Muscle of leg (tissue), 11 donors: ENCODE results near the gene STX8. TPM values are rescaled to one million over a fixed set of nuclear protein-coding genes. Genes with fewer than 3 reads are reported as not detected.
A peak's percentile ranks its signal among the peaks of the same experiment; 100 is the strongest.

Source experiments
- DNase-seq: peaks from one replicate; pipeline ENCODE4 v3.0.0; 2013
- H3K27ac ChIP-seq: one replicate; pipeline ENCODE4 v1.5.1; 2013; ENCODE audit warnings: mild to moderate bottlenecking, low read length, control low read depth
- H3K27me3 ChIP-seq: one replicate; pipeline ENCODE4 v1.6.1; 2013; ENCODE audit warnings: low read length; ENCODE audit not compliant: control insufficient read depth, insufficient read depth
- H3K36me3 ChIP-seq: one replicate; pipeline ENCODE4 v1.6.1; 2013; ENCODE audit warnings: low read length; ENCODE audit not compliant: control insufficient read depth, insufficient read depth
- H3K4me1 ChIP-seq: one replicate; pipeline ENCODE4 v1.6.1; 2013; ENCODE audit warnings: low read length; ENCODE audit not compliant: control insufficient read depth, insufficient read depth
- H3K4me3 ChIP-seq: one replicate; pipeline ENCODE4 v1.5.1; 2013; ENCODE audit warnings: low read length, control low read depth
- H3K9me3 ChIP-seq: replicated peaks from 2 replicates; pipeline ENCODE4 v1.6.1; 2013; ENCODE audit warnings: low read depth, low read length; ENCODE audit not compliant: control insufficient read depth
- WGBS: methylation state at CpG from one replicate; pipeline ENCODE4 v1.1.5; 2013; ENCODE audit warnings: missing lambda C conversion rate; ENCODE audit not compliant: insufficient coverage; 5-methylcytosine and 5-hydroxymethylcytosine counted together
- polyA plus RNA-seq, 8 donors: library from polyadenylated mRNA; unstranded; fragments of 120-200 nt; gene quantifications; one replicate each; pipeline versions ENCODE4 v1.2.1 to v1.2.3, GENCODE V29; 2013; ENCODE audit warnings: inconsistent platforms in 1 of 8, low replicate concordance in 1 of 8; ENCODE audit not compliant: insufficient read length in 8 of 8, insufficient read depth in 1 of 8
- total RNA-seq: library from RNA; stranded (reverse); fragments of 120-200 nt; gene quantifications from one replicate; pipeline ENCODE4 v1.2.4, GENCODE V29; 2013

Gene STX8
- total and polyA plus RNA-seq, 9 donors: 39.1 to 68.8 (median 46.2) TPM

- WGBS: 48% methylated on average over 11 of the region's 16 CpGs
- H3K27me3 ChIP-seq: peaks cover 6% of the 10 kb centered on the region
- peak overlapping the region; percentile 59 for H3K27ac ChIP-seq
- no peak overlapping the region for H3K4me3 ChIP-seq
- no peaks in the 10 kb centered on the region for H3K9me3 ChIP-seq
- no peaks in the 10 kb centered on the region for H3K36me3 ChIP-seq
- H3K4me1 ChIP-seq: peaks cover 26% of the 10 kb centered on the region
- DNase-seq: peak; percentile 95
Observed at GRCh38 chr17:9228408-9229159, 347.0 kb downstream of the STX8 start.

GRCh38 chr17:9227819-9228407, 347.7 kb downstream of the STX8 start:
- peaks cover 20% of the 10 kb centered on the region for H3K4me1 ChIP-seq
- H3K27me3 ChIP-seq: peaks cover 2% of the 10 kb centered on the region
- H3K9me3 ChIP-seq: no peaks in the 10 kb centered on the region
- peak overlapping the region; percentile 59 for H3K27ac ChIP-seq
- no peak for DNase-seq
- H3K36me3 ChIP-seq: no peaks in the 10 kb centered on the region
- WGBS: 74% methylated on average over 13 of the region's 13 CpGs
- H3K4me3 ChIP-seq: no peak overlapping the region

- H3K4me3 ChIP-seq: no peak overlapping the region
- H3K4me1 ChIP-seq: peaks cover 10% of the 10 kb centered on the region
- no peak overlapping the region for H3K27ac ChIP-seq
- no peaks in the 10 kb centered on the region for H3K27me3 ChIP-seq
- WGBS: 41% methylated on average over 12 of the region's 14 CpGs
- no peak for DNase-seq
- no peaks in the 10 kb centered on the region for H3K9me3 ChIP-seq
- no peaks in the 10 kb centered on the region for H3K36me3 ChIP-seq
Observed at GRCh38 chr17:9226794-9227135, 348.9 kb downstream of the STX8 start.

DNA sequence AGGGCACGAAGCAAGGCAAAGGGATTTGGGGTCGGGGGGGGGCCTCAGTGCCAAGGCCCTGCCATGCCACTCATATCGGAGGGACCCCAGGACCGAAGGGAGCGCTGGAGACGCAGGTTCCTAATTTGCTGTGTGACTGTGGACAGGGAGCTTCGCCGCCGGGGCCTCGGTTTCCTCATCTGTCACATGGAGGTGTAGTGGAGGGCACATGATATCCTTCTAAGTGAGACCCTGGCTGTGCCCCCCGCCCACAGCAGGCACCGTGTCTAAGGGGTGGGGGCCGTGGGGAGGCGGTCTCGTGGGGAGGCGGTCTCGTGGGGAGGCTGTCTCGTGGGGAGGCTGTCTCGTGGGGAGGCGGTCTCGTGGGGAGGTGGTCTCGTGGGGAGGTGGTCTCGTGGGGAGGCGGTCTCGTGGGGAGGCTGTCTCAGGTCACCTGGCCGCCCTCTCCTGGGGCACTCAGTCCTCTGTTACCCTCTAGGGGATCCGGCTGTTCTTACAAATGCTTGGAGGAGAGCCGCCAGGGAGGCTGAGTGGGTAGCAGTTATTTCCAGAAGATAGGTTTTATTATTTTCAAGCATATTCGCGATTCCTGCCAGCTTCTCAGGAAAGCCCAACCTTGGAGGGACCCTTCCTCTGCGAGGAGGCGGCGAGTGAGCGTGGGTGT, 349.4 kb downstream of the STX8 start:
- WGBS: 82% methylated on average over 14 of the region's 34 CpGs
- no peak for DNase-seq

GRCh38 chr17:9225305-9226101, 350.1 kb downstream of the STX8 start:
- Histone ChIP-seq H3K27me3 (no peaks in the 10 kb centered on the region), H3K4me1 (peaks cover 10% of the 10 kb centered on the region), H3K4me3 (no peak overlapping the region), H3K27ac (no peak overlapping the region), H3K9me3 (no peaks in the 10 kb centered on the region), H3K36me3 (no peaks in the 10 kb centered on the region)
- no peak for DNase-seq
- 40% methylated on average over 16 of the region's 32 CpGs for WGBS

More for the DNA sequence above, 349.4 kb downstream of the STX8 start:
- Histone ChIP-seq H3K4me3 (no peak overlapping the region), H3K27ac (no peak overlapping the region), H3K36me3 (no peaks in the 10 kb centered on the region), H3K4me1 (peaks cover 10% of the 10 kb centered on the region), H3K27me3 (no peaks in the 10 kb centered on the region), H3K9me3 (no peaks in the 10 kb centered on the region)

- Histone ChIP-seq H3K4me3 (no peak overlapping the region), H3K36me3 (no peaks in the 10 kb centered on the region), H3K4me1 (peaks cover 10% of the 10 kb centered on the region), H3K27me3 (no peaks in the 10 kb centered on the region), H3K27ac (no peak overlapping the region), H3K9me3 (no peaks in the 10 kb centered on the region)
- no peak for DNase-seq
- 97% methylated on average over 4 of the region's 7 CpGs for WGBS
Observed at GRCh38 chr17:9224485-9224884, 351.1 kb downstream of the STX8 start.

DNA sequence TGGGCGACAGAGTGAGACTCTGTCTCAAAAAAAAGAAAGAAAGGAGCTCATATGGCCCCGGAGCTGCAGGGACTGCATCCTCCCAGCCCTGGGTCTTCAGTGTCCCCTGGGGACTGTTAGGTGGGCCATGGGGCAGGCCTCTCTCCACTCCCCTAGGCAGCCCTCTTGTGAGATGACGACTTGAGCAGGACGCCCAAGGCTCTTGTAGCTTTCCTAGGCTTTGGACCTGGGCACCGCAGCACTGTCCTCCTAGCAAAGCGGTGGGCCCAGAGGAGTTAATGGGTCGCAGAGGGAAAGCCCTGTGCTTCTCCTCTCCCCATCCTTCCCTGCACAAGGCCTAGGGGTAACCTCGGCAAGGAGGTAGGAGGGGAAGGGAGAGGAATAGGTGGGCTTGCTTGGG, 352.1 kb downstream of the STX8 start:
- no peaks in the 10 kb centered on the region for H3K36me3 ChIP-seq
- H3K27me3 ChIP-seq: no peaks in the 10 kb centered on the region
- WGBS: 33% methylated on average over 1 of the region's 8 CpGs
- H3K4me3 ChIP-seq: no peak overlapping the region
- peaks cover 12% of the 10 kb centered on the region for H3K4me1 ChIP-seq
- no peak for DNase-seq
- H3K9me3 ChIP-seq: no peaks in the 10 kb centered on the region
- H3K27ac ChIP-seq: no peak overlapping the region

DNA sequence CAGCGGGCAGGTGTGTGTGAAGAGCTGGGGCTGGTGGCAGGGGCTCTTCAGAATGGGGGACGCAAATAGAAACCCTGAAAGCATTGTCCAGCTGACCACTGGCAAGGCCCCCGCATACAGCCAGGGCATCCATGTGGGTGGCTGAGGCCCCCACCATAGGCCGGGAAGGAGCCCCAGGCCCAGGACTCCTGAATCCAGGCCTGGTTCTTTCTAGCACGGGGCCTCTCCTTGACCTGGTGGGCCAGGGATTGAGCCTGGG, 353.8 kb downstream of the STX8 start:
- 95% methylated on average over 5 of the region's 5 CpGs for WGBS
- no peak for DNase-seq
- no peak overlapping the region for H3K4me3 ChIP-seq
- H3K4me1 ChIP-seq: peaks cover 13% of the 10 kb centered on the region
- H3K27me3 ChIP-seq: no peaks in the 10 kb centered on the region
- no peaks in the 10 kb centered on the region for H3K9me3 ChIP-seq
- no peaks in the 10 kb centered on the region for H3K36me3 ChIP-seq
- H3K27ac ChIP-seq: no peak overlapping the region

DNA sequence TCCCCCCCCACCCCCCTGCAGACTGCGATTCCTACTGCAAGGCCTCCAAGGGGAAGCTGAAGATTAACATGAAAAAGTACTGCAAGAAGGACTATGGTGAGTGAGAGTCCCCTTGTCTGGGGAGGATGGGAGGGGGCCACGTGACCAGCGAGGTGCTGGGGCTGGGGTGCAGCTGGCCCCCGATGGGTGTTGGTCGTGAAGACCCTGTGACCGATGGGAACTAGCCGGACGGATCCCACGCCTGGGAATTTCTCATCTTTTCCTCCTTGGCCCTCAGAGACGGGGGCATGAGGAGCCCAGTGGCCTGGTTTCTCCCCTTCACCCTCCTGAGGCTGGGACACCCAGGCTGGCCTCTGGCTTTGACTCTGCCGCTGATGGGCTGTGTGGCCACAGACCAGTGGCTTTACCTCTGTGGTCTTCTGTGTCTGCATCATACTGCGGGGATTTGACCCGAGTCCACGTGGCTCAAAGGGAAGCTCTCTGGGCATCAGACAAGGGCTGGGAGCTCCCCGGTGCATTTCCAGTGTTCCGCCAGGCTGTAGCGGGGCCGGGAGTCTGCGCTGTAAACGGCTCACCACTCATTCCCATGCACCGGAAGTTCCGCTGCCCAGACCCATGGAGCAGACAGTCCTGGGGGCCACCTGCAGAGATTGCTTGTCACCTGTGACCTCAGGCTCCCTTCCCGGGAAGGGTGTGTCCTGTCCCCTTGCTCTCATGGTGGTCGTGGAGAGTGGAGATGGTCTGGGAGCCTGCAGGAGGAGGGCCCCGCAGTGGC, 354.3 kb downstream of the STX8 start:
- Histone ChIP-seq H3K4me1 (peaks cover 13% of the 10 kb centered on the region), H3K27me3 (no peaks in the 10 kb centered on the region), H3K27ac (no peak overlapping the region), H3K4me3 (no peak overlapping the region), H3K36me3 (no peaks in the 10 kb centered on the region), H3K9me3 (peaks cover 2% of the 10 kb centered on the region)
- WGBS: 82% methylated on average over 23 of the region's 25 CpGs
- DNase-seq: no peak
